Liver (tissue), 3 donors: ENCODE results near the gene GABARAP.
"Not testable (repeated sequence)": the region's sequence is repeated elsewhere in the genome, so short reads cannot be mapped to it uniquely, and the experiment has no call there.

Experiments used
- RAD21 ChIP-seq, 2 donors: IDR thresholded peaks; 2 replicates each; pipeline ENCODE4 v1.6.1; 2016; ENCODE audit warnings: antibody characterized with exemption in 2 of 2, mild to moderate bottlenecking in 2 of 2
- RXRA ChIP-seq, 2 donors: IDR thresholded peaks; 2 replicates each; pipeline ENCODE4 v1.6.1; 2017 to 2018; ENCODE audit warnings: antibody characterized with exemption in 2 of 2, mild to moderate bottlenecking in 1 of 2
- YY1 ChIP-seq: IDR thresholded peaks from 2 replicates; pipeline ENCODE4 v1.6.1; 2016; ENCODE audit warnings: antibody characterized with exemption, mild to moderate bottlenecking
- TF ChIP-seq, protein P1 (sequence below): fragments of 150-350 bp; IDR thresholded peaks from 2 replicates; pipeline ENCODE4 v1.5.1; 2017; ENCODE audit warnings: improper control_type of control experiment, low read depth, low read length; ENCODE audit not compliant: missing input control
- TF ChIP-seq, protein P2 (sequence below): IDR thresholded peaks from 2 replicates; pipeline ENCODE4 v1.6.1; 2016; ENCODE audit warnings: antibody characterized with exemption
- TF ChIP-seq, protein P3 (sequence below): IDR thresholded peaks from 2 replicates; pipeline ENCODE4 v1.6.1; 2016; ENCODE audit warnings: antibody characterized with exemption
- donor health status: healthy.
- donor health status: healthy.

DNA sequence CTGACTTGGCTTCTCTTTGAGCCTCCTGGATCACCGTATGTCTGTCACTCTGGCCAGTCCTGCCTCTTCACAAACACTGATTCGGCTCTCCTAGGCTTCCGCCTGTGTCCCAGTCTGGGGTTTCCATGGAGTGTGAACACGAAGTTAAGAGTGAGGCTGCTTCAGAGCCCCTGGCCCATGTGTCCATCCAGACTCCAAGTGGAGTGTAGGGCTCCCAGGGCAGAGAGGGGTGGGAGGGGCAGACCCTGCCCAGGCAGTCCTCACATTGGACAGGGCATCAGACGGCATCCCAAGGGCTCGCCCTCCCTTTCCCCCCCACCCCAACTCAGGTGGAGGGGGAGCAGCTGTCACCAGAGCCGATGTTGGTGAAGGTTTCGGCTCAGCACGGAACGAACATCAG lies 1.6 kb upstream of the GABARAP start:
- TF ChIP-seq RAD21 (IDR thresholded peaks at IDR 0.05); RXRA (IDR thresholded peaks at IDR 0.05); YY1: not testable (repeated sequence)
- TF ChIP-seq, protein P1, sequence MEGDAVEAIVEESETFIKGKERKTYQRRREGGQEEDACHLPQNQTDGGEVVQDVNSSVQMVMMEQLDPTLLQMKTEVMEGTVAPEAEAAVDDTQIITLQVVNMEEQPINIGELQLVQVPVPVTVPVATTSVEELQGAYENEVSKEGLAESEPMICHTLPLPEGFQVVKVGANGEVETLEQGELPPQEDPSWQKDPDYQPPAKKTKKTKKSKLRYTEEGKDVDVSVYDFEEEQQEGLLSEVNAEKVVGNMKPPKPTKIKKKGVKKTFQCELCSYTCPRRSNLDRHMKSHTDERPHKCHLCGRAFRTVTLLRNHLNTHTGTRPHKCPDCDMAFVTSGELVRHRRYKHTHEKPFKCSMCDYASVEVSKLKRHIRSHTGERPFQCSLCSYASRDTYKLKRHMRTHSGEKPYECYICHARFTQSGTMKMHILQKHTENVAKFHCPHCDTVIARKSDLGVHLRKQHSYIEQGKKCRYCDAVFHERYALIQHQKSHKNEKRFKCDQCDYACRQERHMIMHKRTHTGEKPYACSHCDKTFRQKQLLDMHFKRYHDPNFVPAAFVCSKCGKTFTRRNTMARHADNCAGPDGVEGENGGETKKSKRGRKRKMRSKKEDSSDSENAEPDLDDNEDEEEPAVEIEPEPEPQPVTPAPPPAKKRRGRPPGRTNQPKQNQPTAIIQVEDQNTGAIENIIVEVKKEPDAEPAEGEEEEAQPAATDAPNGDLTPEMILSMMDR, result not testable (repeated sequence)
- TF ChIP-seq, protein P2, sequence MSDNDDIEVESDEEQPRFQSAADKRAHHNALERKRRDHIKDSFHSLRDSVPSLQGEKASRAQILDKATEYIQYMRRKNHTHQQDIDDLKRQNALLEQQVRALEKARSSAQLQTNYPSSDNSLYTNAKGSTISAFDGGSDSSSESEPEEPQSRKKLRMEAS, result not testable (repeated sequence)
- TF ChIP-seq, protein P3, sequence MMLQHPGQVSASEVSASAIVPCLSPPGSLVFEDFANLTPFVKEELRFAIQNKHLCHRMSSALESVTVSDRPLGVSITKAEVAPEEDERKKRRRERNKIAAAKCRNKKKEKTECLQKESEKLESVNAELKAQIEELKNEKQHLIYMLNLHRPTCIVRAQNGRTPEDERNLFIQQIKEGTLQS, result not testable (repeated sequence)
